A172 (cell line): Measurements from ENCODE around the gene ZNRF4. TPM values are rescaled to one million over a fixed set of nuclear protein-coding genes. Genes with fewer than 3 reads are reported as not detected.
"Not testable (repeated sequence)": the region's sequence is repeated elsewhere in the genome, so short reads cannot be mapped to it uniquely, and the experiment has no call there.

Experiments
- DNase-seq: peaks from one replicate; pipeline ENCODE4 v3.0.0-alpha.2; 2015; ENCODE audit warnings: low spot score
- total RNA-seq: library from RNA; depleted of rRNA; stranded (reverse); fragments of >200 nt; shearing (Covaris generic); gene quantifications from 2 replicates; pipeline ENCODE4 v1.2.3, GENCODE V29; 2014

The ZNRF4 gene
- total RNA-seq, 1 experiment from 2014 or later: not detected

GRCh38 chr19:5473646-5474045, 18.4 kb downstream of the ZNRF4 start:
- DNase-seq: no peak

DNA sequence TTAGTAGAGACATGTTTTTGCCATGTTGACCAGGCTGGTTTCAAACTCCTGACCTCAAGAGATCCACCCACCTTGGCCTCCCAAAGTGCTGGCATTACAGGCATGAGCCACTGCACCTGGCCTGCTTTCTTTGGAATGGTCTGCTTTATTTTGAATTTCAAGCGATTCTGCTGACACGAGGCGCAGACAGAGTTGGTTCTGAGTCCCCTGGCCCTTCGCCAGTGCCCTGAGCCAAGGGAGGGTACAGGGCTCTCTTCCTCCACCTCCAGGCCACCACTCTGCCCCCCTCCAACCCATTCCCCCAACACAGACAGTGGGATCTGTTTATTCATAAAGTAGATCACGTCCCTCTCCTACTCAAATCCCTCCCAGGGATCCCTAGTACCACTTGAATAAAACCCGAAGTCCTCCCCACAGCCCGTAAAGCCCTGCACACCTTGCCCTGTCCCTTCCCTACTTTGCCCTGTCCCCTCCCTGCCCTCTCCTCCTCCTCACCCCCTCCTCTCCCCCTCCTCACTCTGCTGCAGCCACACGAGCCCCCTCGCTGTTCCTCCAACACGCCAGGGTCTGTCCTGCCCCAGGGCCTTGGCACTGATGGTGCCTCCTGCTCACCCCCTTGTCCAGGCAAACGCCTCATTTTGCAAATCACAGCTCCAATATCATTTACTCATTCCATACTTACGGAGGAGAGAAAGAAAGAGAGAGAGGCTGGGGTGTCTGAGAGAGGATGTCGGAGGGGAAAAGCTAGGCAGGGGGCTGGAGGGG, 22.4 kb downstream of the ZNRF4 start:
- no peak for DNase-seq

GRCh38 chr19:5478241-5478924, 23.2 kb downstream of the ZNRF4 start:
- no peak for DNase-seq

DNA sequence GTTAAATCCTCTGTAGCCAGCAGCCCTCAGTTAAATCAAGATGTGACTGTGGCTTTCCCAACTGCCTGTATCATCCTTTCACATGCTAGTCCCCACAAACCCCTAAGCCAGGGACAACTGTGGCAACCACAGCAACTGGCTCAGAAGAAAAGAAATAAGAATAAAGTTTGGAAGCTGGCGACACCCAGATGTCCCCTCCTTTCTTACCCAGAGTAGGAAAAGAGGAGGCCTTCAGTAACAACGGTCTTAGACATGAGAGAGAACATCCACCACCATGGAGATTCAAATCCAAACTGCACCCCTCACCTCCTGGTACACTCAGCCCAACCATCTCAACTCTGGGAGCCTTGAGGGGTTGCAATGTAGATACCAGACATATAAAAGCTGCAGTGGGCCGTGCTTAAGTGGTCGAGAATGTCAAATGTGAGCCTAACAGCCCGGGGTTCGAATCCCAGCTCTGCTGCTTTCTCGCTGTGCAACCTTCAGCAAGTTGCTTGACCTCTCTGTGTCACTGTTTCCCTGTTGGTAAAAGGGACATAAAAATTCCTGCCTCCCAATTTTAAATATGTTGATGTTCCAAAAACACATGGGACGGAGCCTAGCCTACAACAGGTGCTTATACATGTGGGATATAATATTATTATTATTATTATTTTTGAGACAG, 23.8 kb downstream of the ZNRF4 start:
- DNase-seq: no peak

- no peak for DNase-seq
Measured at GRCh38 chr19:5479958-5480357, 24.7 kb downstream of the ZNRF4 start.

GRCh38 chr19:5480427-5480836, 25.2 kb downstream of the ZNRF4 start:
- no peak for DNase-seq

GRCh38 chr19:5481957-5482356, 26.7 kb downstream of the ZNRF4 start:
- no peak for DNase-seq

- no peak for DNase-seq
Measured at GRCh38 chr19:5484398-5485285, 29.4 kb downstream of the ZNRF4 start.

DNA sequence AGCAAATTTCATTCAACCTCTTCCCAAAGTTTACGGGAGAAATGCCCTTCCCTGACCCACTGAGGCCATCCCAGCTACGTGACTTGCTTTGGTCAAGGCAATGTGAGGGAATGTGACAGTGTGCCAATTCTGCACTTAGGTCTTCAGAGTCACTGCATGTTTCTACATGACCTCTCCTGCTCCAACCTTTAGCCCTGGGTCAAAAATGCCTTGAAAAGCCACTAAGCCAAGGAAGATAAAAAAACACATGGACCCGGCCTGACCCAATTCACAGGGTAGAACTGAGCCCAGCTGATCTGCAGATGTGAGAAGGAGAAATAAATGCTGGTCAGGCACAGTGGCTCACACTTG, 30.0 kb downstream of the ZNRF4 start:
- no peak for DNase-seq

DNA sequence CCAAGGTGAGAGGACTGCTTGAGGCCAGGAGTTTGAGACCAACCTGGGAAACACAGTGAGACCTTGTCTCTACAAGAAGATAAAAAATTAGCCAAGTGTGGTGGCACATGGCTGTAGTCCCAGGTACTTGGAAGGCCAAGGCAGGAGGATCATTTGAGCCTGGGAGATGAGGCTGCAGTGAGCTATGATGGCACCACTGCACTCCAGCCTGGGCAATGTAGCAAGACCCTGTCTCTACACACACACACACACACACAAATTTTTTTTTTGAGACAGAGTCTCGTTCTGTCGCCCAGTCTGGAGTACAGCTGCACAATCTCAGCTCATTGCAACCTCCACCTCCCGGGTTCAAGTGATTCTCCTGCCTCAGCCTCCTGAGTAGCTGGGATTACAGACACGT, 30.4 kb downstream of the ZNRF4 start:
- not testable (repeated sequence) for DNase-seq

DNA sequence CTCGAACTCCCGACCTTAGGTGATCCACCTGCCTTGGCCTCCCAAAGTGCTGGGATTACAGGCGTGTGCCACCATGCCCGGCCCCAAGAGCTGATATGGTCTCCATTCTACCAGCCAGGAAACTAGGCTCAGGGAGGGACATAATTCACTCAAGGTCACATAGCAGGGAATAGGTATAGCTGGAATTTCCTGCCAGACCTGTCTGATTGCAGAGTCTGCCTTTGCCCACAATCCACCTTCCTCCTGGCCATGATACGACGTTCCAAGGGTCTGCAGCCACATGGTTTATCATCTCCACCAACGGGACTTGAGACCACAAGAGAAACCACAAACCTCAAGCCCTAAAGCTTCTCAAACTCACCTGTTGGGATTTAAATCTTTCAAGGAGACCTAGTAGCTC, 32.0 kb downstream of the ZNRF4 start:
- no peak for DNase-seq

DNA sequence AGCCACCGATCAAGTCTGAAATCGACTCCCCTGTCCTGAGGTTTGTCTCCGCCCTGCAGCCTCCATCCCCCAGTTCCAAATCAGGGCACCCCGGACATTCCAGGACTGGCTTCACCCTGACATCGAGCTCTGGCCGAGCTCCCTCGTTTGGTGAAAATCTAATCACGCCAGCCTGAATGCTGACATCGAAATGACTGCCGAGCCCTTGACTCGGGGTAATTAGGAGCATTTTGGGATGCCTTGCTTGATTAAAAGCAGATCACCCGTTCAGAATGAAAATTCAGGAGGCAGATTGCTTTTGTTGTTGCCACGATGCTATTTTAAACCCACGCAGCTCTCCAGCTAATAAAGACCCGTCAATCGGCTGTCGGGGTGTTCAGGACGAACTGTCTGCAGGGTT, 34.3 kb downstream of the ZNRF4 start:
- DNase-seq: no peak

GRCh38 chr19:5491565-5491964, 36.3 kb downstream of the ZNRF4 start:
- DNase-seq: no peak

DNA sequence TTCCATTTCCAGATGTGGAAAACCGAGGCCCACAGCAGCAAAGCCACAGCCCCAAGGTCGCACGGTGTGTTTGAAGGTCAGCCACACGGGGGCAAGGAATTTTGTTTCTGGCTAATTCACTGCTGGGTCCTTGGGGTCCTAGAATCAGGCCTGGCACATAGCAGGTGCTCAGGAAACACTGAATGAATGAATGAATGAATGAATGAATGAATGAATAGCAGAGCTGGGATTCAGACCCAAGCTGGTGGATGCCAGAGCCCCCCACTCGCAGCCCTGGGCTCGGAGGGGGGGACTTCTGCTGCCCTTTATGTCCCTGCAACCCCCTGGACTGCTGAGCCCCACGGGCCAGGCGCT, 37.0 kb downstream of the ZNRF4 start:
- DNase-seq: no peak

- DNase-seq: no peak
Measured at GRCh38 chr19:5492635-5493409, 37.6 kb downstream of the ZNRF4 start.

- DNase-seq: no peak
Measured at GRCh38 chr19:5494773-5495172, 39.6 kb downstream of the ZNRF4 start.

- no peak for DNase-seq
Measured at GRCh38 chr19:5495792-5496191, 40.6 kb downstream of the ZNRF4 start.

DNA sequence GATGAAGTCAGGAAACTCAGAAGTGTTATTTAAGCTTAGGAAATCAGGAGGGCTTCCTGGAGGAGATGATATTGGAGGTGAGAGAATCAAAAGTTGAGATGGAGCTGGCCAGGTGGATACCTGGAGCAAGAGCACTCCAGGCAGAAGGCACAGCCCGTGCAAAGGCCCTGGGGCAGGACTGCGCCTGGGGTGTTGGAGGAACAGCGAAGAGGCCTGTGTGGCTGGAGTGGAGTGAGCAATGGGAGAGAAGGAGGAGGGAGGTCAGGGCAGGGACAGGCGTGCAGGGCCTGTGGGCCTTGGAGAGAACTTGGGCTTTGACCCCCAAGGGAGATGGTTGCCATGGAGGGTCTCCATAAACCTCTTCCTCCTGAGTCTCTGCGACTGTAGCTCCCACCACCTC, 42.1 kb downstream of the ZNRF4 start:
- DNase-seq: no peak

DNA sequence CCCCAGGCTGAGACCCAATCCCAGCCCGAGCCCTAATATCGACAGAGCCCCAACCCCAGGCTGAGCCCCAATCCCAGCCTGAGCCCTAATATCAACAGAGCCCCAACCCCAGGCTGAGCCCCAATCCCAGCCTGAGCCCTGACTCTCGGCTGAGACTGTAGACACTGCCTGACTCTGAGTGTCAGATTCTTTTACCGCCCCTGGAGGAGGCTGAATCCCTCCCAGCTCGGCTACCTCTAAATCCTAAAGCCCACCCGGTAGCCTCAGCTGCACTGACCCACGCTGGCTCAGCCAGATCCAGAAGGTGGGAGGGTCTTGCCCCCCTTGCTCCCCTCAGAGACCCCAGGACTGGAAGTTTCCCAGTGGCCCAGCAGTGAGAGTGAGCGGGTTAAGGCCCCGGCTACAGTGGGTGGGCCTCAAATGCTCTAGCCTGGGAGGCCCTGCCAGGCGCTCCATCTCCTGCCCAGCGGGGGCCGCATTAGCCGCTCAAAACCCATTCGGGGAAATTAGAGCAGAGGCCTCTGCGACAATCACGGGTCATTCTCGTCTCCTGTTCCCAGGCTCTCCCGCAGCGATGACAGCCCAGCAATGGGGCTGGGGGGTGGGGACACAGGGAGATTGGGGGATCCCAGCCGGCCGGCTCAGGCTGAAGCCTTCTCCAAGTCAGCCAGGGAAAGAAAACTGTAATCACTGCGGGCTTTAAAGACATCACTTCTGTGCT, 43.8 kb downstream of the ZNRF4 start:
- no peak for DNase-seq

DNA sequence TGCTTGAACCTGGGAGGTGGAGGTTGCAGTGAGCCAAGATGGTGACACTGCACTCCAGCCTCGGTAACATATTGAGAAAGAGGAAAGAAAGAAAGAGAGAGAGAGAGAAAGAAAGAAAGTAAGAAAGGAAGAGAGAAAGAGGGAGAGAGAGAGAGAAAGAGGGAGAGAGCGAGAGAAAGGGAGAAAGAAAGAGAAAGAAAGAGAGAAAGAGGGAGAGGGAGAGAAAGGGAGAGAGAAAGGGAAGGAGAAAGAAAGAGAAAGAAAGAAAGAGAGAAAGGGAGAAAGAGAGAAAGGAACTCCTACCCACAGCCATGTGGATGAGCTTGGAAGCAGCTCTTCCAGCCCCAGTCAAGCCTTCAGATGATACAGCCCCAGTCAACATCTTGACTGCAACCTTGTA, 46.7 kb downstream of the ZNRF4 start:
- DNase-seq: no peak

DNA sequence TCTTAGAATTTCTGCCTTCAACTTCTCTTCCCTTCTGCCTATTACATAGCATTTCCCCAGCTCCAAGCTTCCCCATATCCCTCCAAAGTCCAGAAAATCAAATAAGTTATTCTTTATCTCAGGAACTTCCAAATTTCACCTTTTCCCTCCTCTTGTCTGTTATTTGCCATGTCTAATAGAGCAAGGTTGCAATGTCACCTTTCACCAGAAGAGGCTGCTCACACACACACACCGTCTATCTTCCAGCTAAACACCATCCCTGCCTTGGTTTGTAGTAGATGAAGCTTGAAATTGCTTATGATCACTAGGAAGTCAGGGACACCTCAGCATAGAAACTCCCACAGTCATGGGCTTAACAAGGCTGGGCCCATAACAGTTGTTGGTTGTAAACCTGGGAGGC, 48.4 kb downstream of the ZNRF4 start:
- DNase-seq: no peak
